Thyroid gland (tissue), 4 donors: ENCODE measurements around the gene SLC38A1. TPM values are rescaled to one million over a fixed set of nuclear protein-coding genes. Genes with fewer than 3 reads are reported as not detected.

ENCODE experiments used
- DNase-seq, 2 donors: peaks; one replicate each; pipeline ENCODE4 v3.0.0-alpha.2; 2019
- H3K27ac ChIP-seq, 3 donors: fragments of 200-600 bp; sonication (generic); 1 replicate in 2 of 3; 2 replicates in 1 of 3; pipeline ENCODE4 v1.5.1; 2016 to 2019; ENCODE audit warnings: mild to moderate bottlenecking in 1 of 3, moderate library complexity in 1 of 3
- H3K27me3 ChIP-seq: fragments of 200-600 bp; sonication (generic); one replicate; pipeline ENCODE4 v1.5.1; 2019
- H3K36me3 ChIP-seq, 2 donors: fragments of 200-600 bp; sonication (generic); one replicate each; pipeline ENCODE4 v1.5.1; 2016 to 2019
- H3K4me1 ChIP-seq, 2 donors: fragments of 200-600 bp; sonication (generic); one replicate each; pipeline ENCODE4 v1.5.1; 2017 to 2019
- H3K4me3 ChIP-seq, 3 donors: fragments of 200-600 bp; sonication (generic); replicated peaks in 1 of 3; 1 replicate in 2 of 3; 2 replicates in 1 of 3; pipeline ENCODE4 v1.5.1; 2016; ENCODE audit warnings: mild to moderate bottlenecking in 1 of 3
- H3K9me3 ChIP-seq: fragments of 200-600 bp; sonication (generic); one replicate; pipeline ENCODE4 v1.5.1; 2017
- CTCF ChIP-seq, 6 experiments: fragments of 200-600 bp in 3 of 6; fragments of 450-650 bp in 3 of 6; sonication (generic) in 3 of 6; IDR thresholded peaks; one replicate each; pipeline ENCODE4 v1.5.1; 2016 to 2019; ENCODE audit warnings: antibody characterized with exemption in 6 of 6, mild to moderate bottlenecking in 2 of 6, inconsistent platforms in 1 of 6, moderate library complexity in 1 of 6
- POLR2A ChIP-seq, 2 donors: fragments of 450-650 bp; IDR thresholded peaks; one replicate each; pipeline ENCODE4 v1.6.1; 2017; ENCODE audit warnings: antibody characterized with exemption in 2 of 2, mild to moderate bottlenecking in 2 of 2, moderate library complexity in 1 of 2
- WGBS, 2 donors: methylation state at CpG; one replicate each; pipeline ENCODE4 v1.1.5; 2017; 5-methylcytosine and 5-hydroxymethylcytosine counted together
- intact Hi-C: fragments of 100-400 bp; cut with DNase I; formaldehyde crosslinking; loops from one replicate; pipeline ENCODE4 v1.15.1; 2023
- total RNA-seq, 4 donors: library from RNA; depleted of rRNA; stranded (reverse); fragments of >200 nt; gene quantifications; one replicate each; pipeline ENCODE4 v1.2.3, GENCODE V29; 2016

SLC38A1 gene
- total RNA-seq, 4 donors from 2014 or later = 101 to 282 (median 120) TPM

- no peaks in the 10 kb centered on the region for H3K27me3 ChIP-seq
- 95 to 100% methylated on average over 2 of the region's 2 CpGs for WGBS, 2 donors
- no peak for DNase-seq
- H3K9me3 ChIP-seq = no peaks in the 10 kb centered on the region
- no peaks in the 10 kb centered on the region for H3K4me1 ChIP-seq
- H3K36me3 ChIP-seq = no peaks in the 10 kb centered on the region
- H3K4me3 ChIP-seq = no peak overlapping the region
- intact Hi-C loops = no loop called here
- TF ChIP-seq POLR2A (IDR thresholded peaks at IDR 0.05) (no peak), CTCF (IDR thresholded peaks at IDR 0.05) (no peak)
- no peak overlapping the region for H3K27ac ChIP-seq
Measured at GRCh38 chr12:46144433-46144832, 124.4 kb downstream of the SLC38A1 start.

GRCh38 chr12:46136249-46136648 is 132.6 kb downstream of the SLC38A1 start:
- intact Hi-C loops = no loop called here
- H3K27ac ChIP-seq = no peak overlapping the region
- no peaks in the 10 kb centered on the region for H3K4me1 ChIP-seq
- WGBS, 2 donors = 66 to 70% methylated on average over 2 of the region's 2 CpGs
- no peak for DNase-seq
- no peak overlapping the region for H3K4me3 ChIP-seq
- H3K36me3 ChIP-seq = no peaks in the 10 kb centered on the region
- H3K27me3 ChIP-seq = no peaks in the 10 kb centered on the region
- TF ChIP-seq CTCF (IDR thresholded peaks at IDR 0.05) (no peak), POLR2A (IDR thresholded peaks at IDR 0.05) (no peak)
- no peaks in the 10 kb centered on the region for H3K9me3 ChIP-seq

GRCh38 chr12:46135750-46136149 is 133.1 kb downstream of the SLC38A1 start:
- H3K9me3 ChIP-seq = no peaks in the 10 kb centered on the region
- H3K27ac ChIP-seq = no peak overlapping the region
- WGBS, 2 donors = 81 to 96% methylated on average over 1 of the region's 1 CpG
- intact Hi-C loops = no loop called here
- H3K4me3 ChIP-seq = no peak overlapping the region
- DNase-seq = no peak
- no peaks in the 10 kb centered on the region for H3K27me3 ChIP-seq
- no peaks in the 10 kb centered on the region for H3K36me3 ChIP-seq
- H3K4me1 ChIP-seq = no peaks in the 10 kb centered on the region
- TF ChIP-seq CTCF (IDR thresholded peaks at IDR 0.05) = no peak
- TF ChIP-seq POLR2A (IDR thresholded peaks at IDR 0.05) = no peak

- Histone ChIP-seq H3K4me1 (no peaks in the 10 kb centered on the region), H3K27me3 (no peaks in the 10 kb centered on the region), H3K4me3 (no peak overlapping the region), H3K36me3 (no peaks in the 10 kb centered on the region), H3K27ac (no peak overlapping the region), H3K9me3 (no peaks in the 10 kb centered on the region)
- TF ChIP-seq POLR2A (IDR thresholded peaks at IDR 0.05) = no peak
- no peak for TF ChIP-seq CTCF (IDR thresholded peaks at IDR 0.05)
- no peak for DNase-seq
- intact Hi-C loops = no loop called here
Measured at GRCh38 chr12:46134852-46135251, 134.0 kb downstream of the SLC38A1 start.

GRCh38 chr12:46134205-46134811 is 134.5 kb downstream of the SLC38A1 start:
- Histone ChIP-seq H3K36me3 (no peaks in the 10 kb centered on the region), H3K27ac (no peak overlapping the region), H3K4me3 (no peak overlapping the region), H3K9me3 (no peaks in the 10 kb centered on the region), H3K27me3 (no peaks in the 10 kb centered on the region), H3K4me1 (no peaks in the 10 kb centered on the region)
- TF ChIP-seq POLR2A (IDR thresholded peaks at IDR 0.05) (no peak), CTCF (IDR thresholded peaks at IDR 0.05) (no peak)
- DNase-seq = no peak
- intact Hi-C loops = no loop called here
- 83% methylated on average over 2 of the region's 2 CpGs for WGBS, 2 donors
